Midbrain (tissue), 1 donor: ENCODE measurements around the gene CPA4.
A peak's percentile ranks its signal among the peaks of the same experiment; 100 is the strongest.

Source experiments
- DNase-seq: peaks from one replicate; lab custom pipeline; 2025; lab: John Stamatoyannopoulos, UW

Gene CPA4

GRCh38 chr7:130274983-130275591 lies 17.9 kb upstream of the CPA4 start:
- no peak for DNase-seq

- DNase-seq = no peak
These were observed 17.1 kb upstream of the CPA4 start for GRCh38 chr7:130275826-130276297.

- DNase-seq = no peak
These were observed 15.9 kb upstream of the CPA4 start for GRCh38 chr7:130276796-130277762.

GRCh38 chr7:130277763-130278643 lies 15.0 kb upstream of the CPA4 start:
- peak; percentile 78 for DNase-seq

GRCh38 chr7:130278860-130279259 lies 14.1 kb upstream of the CPA4 start:
- no peak for DNase-seq

- DNase-seq = no peak
These were observed 13.7 kb upstream of the CPA4 start for GRCh38 chr7:130279286-130279685.

- no peak for DNase-seq
These were observed 13.1 kb upstream of the CPA4 start for GRCh38 chr7:130279906-130280305.

GRCh38 chr7:130281260-130281659 lies 11.7 kb upstream of the CPA4 start:
- DNase-seq = no peak

- no peak for DNase-seq
These were observed 6.1 kb upstream of the CPA4 start for GRCh38 chr7:130286881-130287280.

GRCh38 chr7:130288168-130288567 lies 4.8 kb upstream of the CPA4 start:
- DNase-seq = no peak

- no peak for DNase-seq
These were observed 4.1 kb upstream of the CPA4 start for GRCh38 chr7:130288829-130289228.

- no peak for DNase-seq
These were observed 3.5 kb upstream of the CPA4 start for GRCh38 chr7:130289478-130289877.

- no peak for DNase-seq
These were observed 2.2 kb upstream of the CPA4 start for GRCh38 chr7:130290745-130291144.

- no peak for DNase-seq
These were observed 560 bp downstream of the CPA4 start for GRCh38 chr7:130293521-130293920.

GRCh38 chr7:130294314-130294713 lies 1.4 kb downstream of the CPA4 start:
- DNase-seq = no peak

- DNase-seq = no peak
These were observed 3.4 kb downstream of the CPA4 start for GRCh38 chr7:130296221-130296951.

GRCh38 chr7:130297628-130298543 lies 4.9 kb downstream of the CPA4 start:
- no peak for DNase-seq

- no peak for DNase-seq
These were observed 5.8 kb downstream of the CPA4 start for GRCh38 chr7:130298544-130299326.

GRCh38 chr7:130299866-130300265 lies 6.9 kb downstream of the CPA4 start:
- no peak for DNase-seq
